Glutamatergic neuron (in vitro differentiated cells): ENCODE measurements around the gene POLR3GL. TPM values are rescaled to one million over a fixed set of nuclear protein-coding genes. Genes with fewer than 3 reads are reported as not detected.

ENCODE experiments used
- DNase-seq: peaks from one replicate; pipeline ENCODE4 v3.0.0; 2022
- H3K27ac Mint-ChIP-seq: one replicate; pipeline ENCODE4 v1.8.0; 2020; ENCODE audit warnings: mild to moderate bottlenecking, mixed read lengths, inconsistent platforms; ENCODE audit not compliant: unreplicated experiment
- H3K27me3 Mint-ChIP-seq: one replicate; pipeline ENCODE4 v1.8.0; 2020; ENCODE audit warnings: mild to moderate bottlenecking, moderate library complexity, mixed read lengths, inconsistent platforms; ENCODE audit not compliant: unreplicated experiment
- H3K36me3 Mint-ChIP-seq: one replicate; pipeline ENCODE4 v1.8.0; 2020; ENCODE audit warnings: mild to moderate bottlenecking, mixed read lengths, inconsistent platforms; ENCODE audit not compliant: unreplicated experiment
- H3K4me1 Mint-ChIP-seq: one replicate; pipeline ENCODE4 v1.8.0; 2020; ENCODE audit warnings: mild to moderate bottlenecking, low read depth, mixed read lengths, inconsistent platforms; ENCODE audit not compliant: unreplicated experiment
- H3K4me3 Mint-ChIP-seq: one replicate; pipeline ENCODE4 v1.8.0; 2020; ENCODE audit warnings: mild to moderate bottlenecking, mixed read lengths, inconsistent platforms; ENCODE audit not compliant: unreplicated experiment
- H3K9me3 Mint-ChIP-seq: one replicate; pipeline ENCODE4 v1.8.0; 2020; ENCODE audit warnings: mild to moderate bottlenecking, moderate library complexity, mixed read lengths, inconsistent platforms; ENCODE audit not compliant: unreplicated experiment
- CTCF ChIP-seq: fragments of 200-600 bp; sonication (generic); IDR thresholded peaks from one replicate; pipeline ENCODE4 v1.5.0; 2021; ENCODE audit not compliant: partially characterized antibody, unreplicated experiment
- total RNA-seq: library from RNA; stranded (reverse); fragmentation: NEBNext Ultra II Directional; extraction: Animal tissue kit (Norgen Biotek cat#: 25700); gene quantifications from one replicate; pipeline ENCODE4 v1.2.1, GENCODE V29; 2021; ENCODE audit not compliant: unreplicated experiment

The POLR3GL gene
- total RNA-seq, 1 donor from 2014 or later: 13.2 TPM

- peaks cover 21% of the 10 kb centered on the region for H3K4me1 Mint-ChIP-seq
- H3K27me3 Mint-ChIP-seq: peaks cover 4% of the 10 kb centered on the region
- H3K4me3 Mint-ChIP-seq: peak overlapping the region; percentile 20
- no peak for DNase-seq
- H3K27ac Mint-ChIP-seq: no peak overlapping the region
- no peak for TF ChIP-seq CTCF
- H3K9me3 Mint-ChIP-seq: peaks cover 2% of the 10 kb centered on the region
- peaks cover 21% of the 10 kb centered on the region for H3K36me3 Mint-ChIP-seq
Measured at GRCh38 chr1:145990249-145990855, 25.9 kb downstream of the POLR3GL start.

GRCh38 chr1:145991735-145992412 lies 27.4 kb downstream of the POLR3GL start:
- Mint-ChIP-seq H3K9me3 (peaks cover 7% of the 10 kb centered on the region), H3K4me3 (peak overlapping the region; percentile 22), H3K27ac (no peak overlapping the region), H3K4me1 (peaks cover 14% of the 10 kb centered on the region), H3K36me3 (peaks cover 28% of the 10 kb centered on the region), H3K27me3 (peaks cover 10% of the 10 kb centered on the region)
- TF ChIP-seq CTCF: no peak
- no peak for DNase-seq

GRCh38 chr1:145992502-145992936 lies 28.0 kb downstream of the POLR3GL start:
- H3K36me3 Mint-ChIP-seq: peaks cover 28% of the 10 kb centered on the region
- peak overlapping the region; percentile 99 for H3K4me3 Mint-ChIP-seq
- H3K27ac Mint-ChIP-seq: no peak overlapping the region
- H3K27me3 Mint-ChIP-seq: peaks cover 11% of the 10 kb centered on the region
- H3K4me1 Mint-ChIP-seq: peaks cover 17% of the 10 kb centered on the region
- no peak for DNase-seq
- peaks cover 12% of the 10 kb centered on the region for H3K9me3 Mint-ChIP-seq
- no peak for TF ChIP-seq CTCF

GRCh38 chr1:145992958-145993617 lies 28.6 kb downstream of the POLR3GL start:
- Mint-ChIP-seq H3K4me1 (peaks cover 23% of the 10 kb centered on the region), H3K36me3 (peaks cover 28% of the 10 kb centered on the region), H3K9me3 (peaks cover 13% of the 10 kb centered on the region), H3K27me3 (peaks cover 11% of the 10 kb centered on the region), H3K4me3 (peak overlapping the region; percentile 99), H3K27ac (peak overlapping the region; percentile 20)
- DNase-seq: no peak
- no peak for TF ChIP-seq CTCF
